Endothelial cell (in vitro differentiated cells): ENCODE measurements around the gene ZNF746. TPM values are rescaled to one million over a fixed set of nuclear protein-coding genes. Genes with fewer than 3 reads are reported as not detected.

Source experiments
- DNase-seq: peaks from one replicate; pipeline ENCODE4 v3.0.0; 2021; ENCODE audit warnings: low spot score
- H3K27ac Mint-ChIP-seq: one replicate; pipeline ENCODE4 v1.8.0; 2021; ENCODE audit warnings: mixed read lengths, inconsistent platforms; ENCODE audit not compliant: unreplicated experiment
- H3K27me3 Mint-ChIP-seq: one replicate; pipeline ENCODE4 v1.8.0; 2021; ENCODE audit warnings: mild to moderate bottlenecking, moderate library complexity, mixed read lengths, inconsistent platforms; ENCODE audit not compliant: unreplicated experiment
- H3K36me3 Mint-ChIP-seq: one replicate; pipeline ENCODE4 v1.8.0; 2021; ENCODE audit warnings: mild to moderate bottlenecking, low read depth, mixed read lengths, inconsistent platforms; ENCODE audit not compliant: unreplicated experiment
- H3K4me1 Mint-ChIP-seq: one replicate; pipeline ENCODE4 v1.8.0; 2021; ENCODE audit warnings: mild to moderate bottlenecking, mixed read lengths, inconsistent platforms; ENCODE audit not compliant: unreplicated experiment
- H3K4me3 Mint-ChIP-seq: one replicate; pipeline ENCODE4 v1.8.0; 2021; ENCODE audit warnings: mild to moderate bottlenecking, mixed read lengths, inconsistent platforms; ENCODE audit not compliant: unreplicated experiment
- H3K9me3 Mint-ChIP-seq: one replicate; pipeline ENCODE4 v1.8.0; 2021; ENCODE audit warnings: mixed read lengths, inconsistent platforms; ENCODE audit not compliant: unreplicated experiment
- CTCF ChIP-seq: fragments of 200-600 bp; sonication (generic); IDR thresholded peaks from one replicate; pipeline ENCODE4 v1.5.0; 2021; ENCODE audit warnings: antibody characterized with exemption; ENCODE audit not compliant: unreplicated experiment
- total RNA-seq: library from RNA; stranded (reverse); fragmentation: NEBNext Ultra II Directional; extraction: Animal tissue kit (Norgen Biotek cat#: 25700); gene quantifications from one replicate; pipeline ENCODE4 v1.2.1, GENCODE V29; 2021; ENCODE audit not compliant: unreplicated experiment

Gene ZNF746
- total RNA-seq, 1 donor from 2014 or later: 23.8 TPM

GRCh38 chr7:149477494-149478443 lies 19.8 kb downstream of the ZNF746 start:
- Mint-ChIP-seq H3K4me3 (no peak overlapping the region), H3K27ac (no peak overlapping the region), H3K36me3 (peaks cover 58% of the 10 kb centered on the region), H3K4me1 (no peaks in the 10 kb centered on the region), H3K27me3 (peaks cover 4% of the 10 kb centered on the region), H3K9me3 (peaks cover 7% of the 10 kb centered on the region)
- no peak for TF ChIP-seq CTCF
- no peak for DNase-seq

GRCh38 chr7:149476791-149477190 lies 20.8 kb downstream of the ZNF746 start:
- no peak for TF ChIP-seq CTCF
- H3K9me3 Mint-ChIP-seq: peaks cover 7% of the 10 kb centered on the region
- DNase-seq: no peak
- no peaks in the 10 kb centered on the region for H3K4me1 Mint-ChIP-seq
- H3K27ac Mint-ChIP-seq: no peak overlapping the region
- peaks cover 66% of the 10 kb centered on the region for H3K36me3 Mint-ChIP-seq
- H3K27me3 Mint-ChIP-seq: peaks cover 7% of the 10 kb centered on the region
- H3K4me3 Mint-ChIP-seq: no peak overlapping the region

- Mint-ChIP-seq H3K36me3 (peaks cover 74% of the 10 kb centered on the region), H3K27ac (peak overlapping the region; percentile 42), H3K9me3 (peaks cover 7% of the 10 kb centered on the region), H3K4me1 (no peaks in the 10 kb centered on the region), H3K4me3 (no peak overlapping the region), H3K27me3 (peaks cover 8% of the 10 kb centered on the region)
- DNase-seq: no peak
- TF ChIP-seq CTCF: no peak
Observed at GRCh38 chr7:149475121-149476045, 22.2 kb downstream of the ZNF746 start.

- H3K9me3 Mint-ChIP-seq: peaks cover 7% of the 10 kb centered on the region
- no peaks in the 10 kb centered on the region for H3K4me1 Mint-ChIP-seq
- H3K27ac Mint-ChIP-seq: no peak overlapping the region
- peaks cover 72% of the 10 kb centered on the region for H3K36me3 Mint-ChIP-seq
- peaks cover 12% of the 10 kb centered on the region for H3K27me3 Mint-ChIP-seq
- TF ChIP-seq CTCF: no peak
- DNase-seq: no peak
- no peak overlapping the region for H3K4me3 Mint-ChIP-seq
Observed at GRCh38 chr7:149474309-149475120, 23.1 kb downstream of the ZNF746 start.
